ENCODE data around the gene KLK11. TPM values are rescaled to one million over a fixed set of nuclear protein-coding genes. Genes with fewer than 3 reads are reported as not detected.

KLK11 gene
- total RNA-seq, 1 experiment from 2014 or later, result 10.8 TPM

DNA sequence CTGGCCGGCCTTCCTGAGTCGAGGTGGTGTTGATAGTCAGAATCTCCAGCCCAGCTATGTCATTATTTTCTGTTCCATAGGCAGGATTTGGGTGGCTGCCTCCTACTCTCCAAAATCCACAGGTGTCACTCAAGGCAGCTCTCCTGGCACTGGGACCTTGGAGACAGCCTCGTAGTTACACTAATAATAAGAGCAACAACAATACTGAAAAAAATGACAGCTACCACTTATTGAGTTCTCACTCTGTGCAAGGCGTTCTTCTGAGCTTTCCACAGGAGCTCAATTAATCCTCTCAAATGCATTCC, 20.6 kb upstream of the KLK11 start:
- Mint-ChIP-seq H3K27ac (ENCODE audit: unreplicated experiment) (no peak overlapping the region), H3K36me3 (ENCODE audit: insufficient read depth, unreplicated experiment) (no peaks in the 10 kb centered on the region), H3K9me3 (ENCODE audit: low read depth, unreplicated experiment) (no peaks in the 10 kb centered on the region), H3K4me1 (ENCODE audit: low read depth, unreplicated experiment) (no peaks in the 10 kb centered on the region), H3K27me3 (ENCODE audit: unreplicated experiment) (peaks cover 16% of the 10 kb centered on the region), H3K4me3 (ENCODE audit: low read depth, unreplicated experiment) (no peak overlapping the region)
- no TSS peak for BruUV-seq (replicated peaks)
- TF ChIP-seq, protein P1, sequence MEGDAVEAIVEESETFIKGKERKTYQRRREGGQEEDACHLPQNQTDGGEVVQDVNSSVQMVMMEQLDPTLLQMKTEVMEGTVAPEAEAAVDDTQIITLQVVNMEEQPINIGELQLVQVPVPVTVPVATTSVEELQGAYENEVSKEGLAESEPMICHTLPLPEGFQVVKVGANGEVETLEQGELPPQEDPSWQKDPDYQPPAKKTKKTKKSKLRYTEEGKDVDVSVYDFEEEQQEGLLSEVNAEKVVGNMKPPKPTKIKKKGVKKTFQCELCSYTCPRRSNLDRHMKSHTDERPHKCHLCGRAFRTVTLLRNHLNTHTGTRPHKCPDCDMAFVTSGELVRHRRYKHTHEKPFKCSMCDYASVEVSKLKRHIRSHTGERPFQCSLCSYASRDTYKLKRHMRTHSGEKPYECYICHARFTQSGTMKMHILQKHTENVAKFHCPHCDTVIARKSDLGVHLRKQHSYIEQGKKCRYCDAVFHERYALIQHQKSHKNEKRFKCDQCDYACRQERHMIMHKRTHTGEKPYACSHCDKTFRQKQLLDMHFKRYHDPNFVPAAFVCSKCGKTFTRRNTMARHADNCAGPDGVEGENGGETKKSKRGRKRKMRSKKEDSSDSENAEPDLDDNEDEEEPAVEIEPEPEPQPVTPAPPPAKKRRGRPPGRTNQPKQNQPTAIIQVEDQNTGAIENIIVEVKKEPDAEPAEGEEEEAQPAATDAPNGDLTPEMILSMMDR (IDR thresholded peaks at IDR 0.05; ENCODE audit: unreplicated experiment), result no peak
- CTCF ChIA-PET, result interaction anchor here (0.5 to 0.7 kb wide), 2 partner anchors 100 to 141 kb away, joined by 3 to 4 read pairs; no protein-coding TSS in a partner anchor
- DNase-seq, result no peak
- intact Hi-C loops (cut with micrococcal nuclease; ENCODE audit: unreplicated experiment), result no loop called here

GRCh38 chr19:51044327-51044726, 17.9 kb upstream of the KLK11 start:
- H3K4me1 Mint-ChIP-seq (ENCODE audit: low read depth, unreplicated experiment), result no peaks in the 10 kb centered on the region
- H3K9me3 Mint-ChIP-seq (ENCODE audit: low read depth, unreplicated experiment), result no peaks in the 10 kb centered on the region
- no peak for DNase-seq
- peaks cover 16% of the 10 kb centered on the region for H3K27me3 Mint-ChIP-seq (ENCODE audit: unreplicated experiment)
- H3K27ac Mint-ChIP-seq (ENCODE audit: unreplicated experiment), result no peak overlapping the region
- TF ChIP-seq, protein P1 (IDR thresholded peaks at IDR 0.05; ENCODE audit: unreplicated experiment), result no peak
- no peaks in the 10 kb centered on the region for H3K36me3 Mint-ChIP-seq (ENCODE audit: insufficient read depth, unreplicated experiment)
- CTCF ChIA-PET, result no interaction called here
- intact Hi-C loops (cut with micrococcal nuclease; ENCODE audit: unreplicated experiment), result no loop called here
- H3K4me3 Mint-ChIP-seq (ENCODE audit: low read depth, unreplicated experiment), result no peak overlapping the region
- BruUV-seq (replicated peaks), result no TSS peak

DNA sequence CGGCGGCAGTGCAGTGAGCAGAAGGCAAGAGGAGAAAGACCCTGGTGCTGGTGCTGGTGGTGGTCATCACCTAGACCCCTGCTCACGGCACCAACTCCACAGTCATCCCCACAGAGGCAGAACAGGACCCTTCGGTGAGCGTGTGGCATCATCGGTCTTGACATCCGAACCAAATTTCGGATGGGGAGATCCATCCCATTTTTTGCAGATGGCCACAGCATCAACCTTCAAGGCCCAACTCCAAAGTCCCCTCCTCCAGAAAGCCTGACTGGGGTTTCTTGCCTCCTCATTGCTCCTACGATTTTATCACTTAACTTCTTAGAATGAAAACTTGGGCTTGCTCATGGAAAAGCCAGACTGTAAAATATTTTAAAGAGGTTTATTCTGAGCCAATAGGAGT, 17.1 kb upstream of the KLK11 start:
- H3K9me3 Mint-ChIP-seq (ENCODE audit: low read depth, unreplicated experiment), result no peaks in the 10 kb centered on the region
- CTCF ChIA-PET, result no interaction called here
- H3K4me1 Mint-ChIP-seq (ENCODE audit: low read depth, unreplicated experiment), result no peaks in the 10 kb centered on the region
- peaks cover 16% of the 10 kb centered on the region for H3K27me3 Mint-ChIP-seq (ENCODE audit: unreplicated experiment)
- DNase-seq, result no peak
- no peak overlapping the region for H3K4me3 Mint-ChIP-seq (ENCODE audit: low read depth, unreplicated experiment)
- TF ChIP-seq, protein P1 (IDR thresholded peaks at IDR 0.05; ENCODE audit: unreplicated experiment), result no peak
- no TSS peak for BruUV-seq (replicated peaks)
- no peaks in the 10 kb centered on the region for H3K36me3 Mint-ChIP-seq (ENCODE audit: insufficient read depth, unreplicated experiment)
- intact Hi-C loops (cut with micrococcal nuclease; ENCODE audit: unreplicated experiment), result no loop called here
- no peak overlapping the region for H3K27ac Mint-ChIP-seq (ENCODE audit: unreplicated experiment)

GRCh38 chr19:51040151-51040550, 13.7 kb upstream of the KLK11 start:
- no peaks in the 10 kb centered on the region for H3K36me3 Mint-ChIP-seq (ENCODE audit: insufficient read depth, unreplicated experiment)
- no peak overlapping the region for H3K27ac Mint-ChIP-seq (ENCODE audit: unreplicated experiment)
- H3K9me3 Mint-ChIP-seq (ENCODE audit: low read depth, unreplicated experiment), result no peaks in the 10 kb centered on the region
- CTCF ChIA-PET, result interaction anchor here (0.5 to 0.6 kb wide), 2 partner anchors 187 to 1566 kb away, joined by 3 to 10 read pairs; no protein-coding TSS in a partner anchor
- H3K27me3 Mint-ChIP-seq (ENCODE audit: unreplicated experiment), result peaks cover 9% of the 10 kb centered on the region
- TF ChIP-seq, protein P1 (IDR thresholded peaks at IDR 0.05; ENCODE audit: unreplicated experiment), result no peak
- no peak overlapping the region for H3K4me3 Mint-ChIP-seq (ENCODE audit: low read depth, unreplicated experiment)
- BruUV-seq (replicated peaks), result no TSS peak
- H3K4me1 Mint-ChIP-seq (ENCODE audit: low read depth, unreplicated experiment), result peaks cover 3% of the 10 kb centered on the region
- intact Hi-C loops (cut with micrococcal nuclease; ENCODE audit: unreplicated experiment), result no loop called here
- no peak for DNase-seq
